ENCODE measurements around the gene CELF2. TPM values are rescaled to one million over a fixed set of nuclear protein-coding genes. Genes with fewer than 3 reads are reported as not detected.

CELF2 gene
- total RNA-seq, 1 experiment from 2014 or later: 28.7 TPM

DNA sequence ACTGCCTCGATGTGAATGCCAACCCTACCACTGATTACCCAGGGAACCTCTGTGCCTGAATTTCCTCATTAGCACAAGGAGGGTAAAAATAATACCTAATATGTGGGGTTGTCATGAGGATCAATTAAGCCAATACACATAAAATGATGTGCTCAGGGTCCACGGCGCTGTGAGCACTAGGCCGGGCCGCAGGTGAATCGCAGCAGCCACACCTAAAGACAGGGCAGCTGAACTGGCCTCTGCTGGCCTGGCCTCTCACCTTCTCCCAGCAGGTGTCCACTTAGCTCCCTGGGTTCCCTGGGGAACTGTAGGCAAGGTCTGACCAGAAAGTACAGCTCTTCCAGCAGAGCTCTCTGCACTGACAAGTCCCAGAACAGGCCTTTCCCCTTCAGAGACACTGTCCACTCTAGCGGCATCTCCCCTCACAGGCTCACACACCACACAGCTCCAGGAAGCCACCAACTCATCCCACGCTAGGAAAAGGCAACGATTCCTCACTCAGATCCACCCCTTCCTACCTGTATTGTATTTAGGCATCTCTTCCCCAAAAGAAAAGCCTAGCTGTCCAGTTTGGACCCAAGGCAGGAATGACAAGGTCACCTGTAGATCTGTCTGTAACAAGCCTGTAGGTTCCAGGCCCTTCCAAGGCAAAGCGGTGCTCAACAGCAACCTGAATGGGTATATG lies 320.6 kb downstream of the CELF2 start:
- H3K4me3 Mint-ChIP-seq: no peak overlapping the region
- H3K9me3 Mint-ChIP-seq: no peaks in the 10 kb centered on the region

More for the DNA sequence above, 320.6 kb downstream of the CELF2 start:
- H4K5ac ChIP-seq (ENCODE audit: insufficient read length, low read depth, low read length): no peak overlapping the region
- H2BK20ac ChIP-seq (ENCODE audit: low read depth, low read length, poor library complexity, severe bottlenecking): no peak overlapping the region
- H2BK15ac ChIP-seq (ENCODE audit: low read depth, low read length): no peak overlapping the region
- no peak overlapping the region for H3K4ac ChIP-seq (ENCODE audit: low read depth, low read length)
- H2AK5ac ChIP-seq (ENCODE audit: insufficient read length, low read length): no peak overlapping the region
- no peak overlapping the region for H2BK120ac ChIP-seq (ENCODE audit: low read depth, low read length, poor library complexity, severe bottlenecking)
- H3K27me3 ChIP-seq (ENCODE audit: insufficient read depth, low read length): no peaks in the 10 kb centered on the region
- H4K20me1 ChIP-seq (ENCODE audit: control insufficient read depth, insufficient read depth, insufficient read length): peaks cover 2% of the 10 kb centered on the region
- H4K8ac ChIP-seq (replicated peaks; ENCODE audit: insufficient read length, low read depth, low read length): no peak overlapping the region
- H3K79me1 ChIP-seq (ENCODE audit: insufficient read depth, low read depth, low read length, poor library complexity, severe bottlenecking): no peaks in the 10 kb centered on the region
- no peak overlapping the region for H3K27ac ChIP-seq (ENCODE audit: insufficient read length, low read depth, low read length)
- no peak overlapping the region for H3K9ac ChIP-seq (ENCODE audit: extremely low read depth, insufficient read length, low read length)
- H3K27me3 Mint-ChIP-seq (ENCODE audit: low read depth): no peaks in the 10 kb centered on the region; the same call in 1 of the 2 replicates
- no peak overlapping the region for H2BK5ac ChIP-seq (ENCODE audit: insufficient read length, low read length)
- no peak overlapping the region for H3K56ac ChIP-seq (ENCODE audit: insufficient read length, low read depth, low read length)
- H3K36me3 Mint-ChIP-seq (ENCODE audit: insufficient read depth in 1 of 3, low read depth in 3 of 3): no peaks in the 10 kb centered on the region
- no peaks in the 10 kb centered on the region for H3K9me3 ChIP-seq (ENCODE audit: control insufficient read depth, low read depth, low read length)
- H3K4me1 ChIP-seq (ENCODE audit: insufficient read depth, low read length): peaks cover 4% of the 10 kb centered on the region; the same call in 1 of the 2 replicates
- no peak overlapping the region for H3K14ac ChIP-seq (ENCODE audit: insufficient read depth, low read length)
- no peak for DNase-seq
- H3K79me2 ChIP-seq (ENCODE audit: insufficient read depth, low read length): no peaks in the 10 kb centered on the region
- no peak overlapping the region for H3K4me2 ChIP-seq (ENCODE audit: insufficient read depth, insufficient read length, low read length)
- H3K4me1 Mint-ChIP-seq: peaks cover 25 to 40% of the 10 kb centered on the region in 2 experiments
- no peak overlapping the region for H4K91ac ChIP-seq (ENCODE audit: insufficient read length, low read depth, low read length)
- no peak overlapping the region for H2AFZ ChIP-seq (ENCODE audit: low read length)
- H2BK12ac ChIP-seq (ENCODE audit: insufficient read length, low read depth, low read length): no peak overlapping the region
- H3K23ac ChIP-seq (ENCODE audit: insufficient read length, low read depth, low read length): no peak overlapping the region
- H3T11ph ChIP-seq (ENCODE audit: low read length): no peak overlapping the region
- H3K27ac Mint-ChIP-seq: no peak overlapping the region; a peak in 1 of 7 replicates
- no peak overlapping the region for H3K18ac ChIP-seq (ENCODE audit: insufficient read length, low read depth, low read length)
- TF ChIP-seq, protein P1, sequence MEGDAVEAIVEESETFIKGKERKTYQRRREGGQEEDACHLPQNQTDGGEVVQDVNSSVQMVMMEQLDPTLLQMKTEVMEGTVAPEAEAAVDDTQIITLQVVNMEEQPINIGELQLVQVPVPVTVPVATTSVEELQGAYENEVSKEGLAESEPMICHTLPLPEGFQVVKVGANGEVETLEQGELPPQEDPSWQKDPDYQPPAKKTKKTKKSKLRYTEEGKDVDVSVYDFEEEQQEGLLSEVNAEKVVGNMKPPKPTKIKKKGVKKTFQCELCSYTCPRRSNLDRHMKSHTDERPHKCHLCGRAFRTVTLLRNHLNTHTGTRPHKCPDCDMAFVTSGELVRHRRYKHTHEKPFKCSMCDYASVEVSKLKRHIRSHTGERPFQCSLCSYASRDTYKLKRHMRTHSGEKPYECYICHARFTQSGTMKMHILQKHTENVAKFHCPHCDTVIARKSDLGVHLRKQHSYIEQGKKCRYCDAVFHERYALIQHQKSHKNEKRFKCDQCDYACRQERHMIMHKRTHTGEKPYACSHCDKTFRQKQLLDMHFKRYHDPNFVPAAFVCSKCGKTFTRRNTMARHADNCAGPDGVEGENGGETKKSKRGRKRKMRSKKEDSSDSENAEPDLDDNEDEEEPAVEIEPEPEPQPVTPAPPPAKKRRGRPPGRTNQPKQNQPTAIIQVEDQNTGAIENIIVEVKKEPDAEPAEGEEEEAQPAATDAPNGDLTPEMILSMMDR (conservative IDR thresholded peaks at IDR 0.05): no peak
- no peaks in the 10 kb centered on the region for H3K23me2 ChIP-seq (ENCODE audit: insufficient read length, low read depth, low read length, poor library complexity, severe bottlenecking)
- no CpG with 5 or more reads among the region's 10 CpGs for WGBS (ENCODE audit: extremely low coverage, insufficient read length, low lambda C conversion rate)
